ENCODE results near the gene ATP10B.

DNA sequence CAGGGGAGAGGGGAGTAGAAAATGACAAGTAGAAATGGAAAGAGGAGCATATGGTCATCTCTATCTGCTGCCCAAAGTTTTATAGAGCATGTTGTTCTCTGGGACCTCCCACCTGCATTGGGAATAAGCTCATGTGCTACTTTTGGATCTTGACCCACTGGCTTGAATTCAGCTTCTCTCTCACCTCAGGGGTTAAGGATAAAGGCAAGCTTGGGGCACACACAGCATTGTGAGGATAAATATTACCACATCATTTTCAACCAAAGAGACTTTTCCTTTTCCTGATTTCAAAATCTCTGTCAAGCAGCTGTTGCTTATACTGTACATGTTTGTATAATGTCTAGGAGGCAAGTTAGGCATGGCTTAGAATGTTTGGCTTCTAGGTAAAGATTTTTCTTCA, 16.6 kb downstream of the ATP10B start:
- TF ChIP-seq, protein P1, sequence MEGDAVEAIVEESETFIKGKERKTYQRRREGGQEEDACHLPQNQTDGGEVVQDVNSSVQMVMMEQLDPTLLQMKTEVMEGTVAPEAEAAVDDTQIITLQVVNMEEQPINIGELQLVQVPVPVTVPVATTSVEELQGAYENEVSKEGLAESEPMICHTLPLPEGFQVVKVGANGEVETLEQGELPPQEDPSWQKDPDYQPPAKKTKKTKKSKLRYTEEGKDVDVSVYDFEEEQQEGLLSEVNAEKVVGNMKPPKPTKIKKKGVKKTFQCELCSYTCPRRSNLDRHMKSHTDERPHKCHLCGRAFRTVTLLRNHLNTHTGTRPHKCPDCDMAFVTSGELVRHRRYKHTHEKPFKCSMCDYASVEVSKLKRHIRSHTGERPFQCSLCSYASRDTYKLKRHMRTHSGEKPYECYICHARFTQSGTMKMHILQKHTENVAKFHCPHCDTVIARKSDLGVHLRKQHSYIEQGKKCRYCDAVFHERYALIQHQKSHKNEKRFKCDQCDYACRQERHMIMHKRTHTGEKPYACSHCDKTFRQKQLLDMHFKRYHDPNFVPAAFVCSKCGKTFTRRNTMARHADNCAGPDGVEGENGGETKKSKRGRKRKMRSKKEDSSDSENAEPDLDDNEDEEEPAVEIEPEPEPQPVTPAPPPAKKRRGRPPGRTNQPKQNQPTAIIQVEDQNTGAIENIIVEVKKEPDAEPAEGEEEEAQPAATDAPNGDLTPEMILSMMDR (IDR thresholded peaks at IDR 0.05) = no peak
- TF ChIP-seq POLR2A (IDR thresholded peaks at IDR 0.05) = no peak
